Sigmoid colon (tissue), 7 donors: ENCODE data around the gene FIBCD1. TPM values are rescaled to one million over a fixed set of nuclear protein-coding genes. Genes with fewer than 3 reads are reported as not detected.

ENCODE experiments used
- DNase-seq: peaks from one replicate; pipeline ENCODE4 v3.0.0-alpha.2; 2019
- H3K27ac ChIP-seq, 4 donors: fragments of 200-600 bp; sonication (generic); one replicate each; pipeline ENCODE4 v1.5.1; 2016 to 2019; ENCODE audit warnings: mild to moderate bottlenecking in 1 of 4
- H3K27me3 ChIP-seq, 3 donors: fragments of 200-600 bp; sonication (generic); one replicate each; pipeline ENCODE4 v1.5.1; 2019; ENCODE audit warnings: mild to moderate bottlenecking in 1 of 3
- H3K36me3 ChIP-seq, 4 donors: fragments of 200-600 bp; sonication (generic); one replicate each; pipeline ENCODE4 v1.5.1; 2016 to 2019
- H3K4me1 ChIP-seq, 4 donors: fragments of 200-600 bp; sonication (generic); one replicate each; pipeline ENCODE4 v1.5.1; 2017 to 2019
- H3K4me3 ChIP-seq, 4 donors: fragments of 200-600 bp; sonication (generic); one replicate each; pipeline ENCODE4 v1.5.1; 2017 to 2019; ENCODE audit warnings: mild to moderate bottlenecking in 2 of 4, moderate library complexity in 1 of 4
- H3K9me3 ChIP-seq, 4 donors: fragments of 200-600 bp in 3 of 4; sonication (generic) in 3 of 4; one replicate each; pipeline versions ENCODE4 v1.5.1 to v1.6.1; 2013 to 2019
- EP300 ChIP-seq, 4 donors: sonication (generic); formaldehyde crosslinking; IDR thresholded peaks; one replicate each; pipeline ENCODE4 v1.6.1; 2017; ENCODE audit warnings: antibody characterized with exemption in 4 of 4
- POLR2A ChIP-seq, 2 donors: fragments of 450-650 bp; IDR thresholded peaks; one replicate each; pipeline ENCODE4 v1.6.1; 2016; ENCODE audit warnings: antibody characterized with exemption in 2 of 2, mild to moderate bottlenecking in 2 of 2, moderate library complexity in 2 of 2
- POLR2AphosphoS5 ChIP-seq, 4 donors: sonication (generic); formaldehyde crosslinking; IDR thresholded peaks; one replicate each; pipeline ENCODE4 v1.6.1; 2017; ENCODE audit warnings: antibody characterized with exemption in 4 of 4
- WGBS, 2 donors: extraction: QIAGEN DNeasy Blood & Tissue Kit; methylation state at CpG; one replicate each; pipeline ENCODE4 v1.1.7; 2013; 5-methylcytosine and 5-hydroxymethylcytosine counted together
- intact Hi-C: fragments of 100-400 bp; cut with DNase I; formaldehyde crosslinking; loops from one replicate; pipeline ENCODE4 v1.15.1; 2023
- polyA plus RNA-seq, 3 donors: library from polyadenylated mRNA; stranded (reverse); fragments of 200-250 nt; gene quantifications; one replicate each; pipeline ENCODE4 v1.2.3, GENCODE V29; 2013
- total RNA-seq, 4 donors: library from RNA; depleted of rRNA; stranded (reverse); fragments of >200 nt; gene quantifications; one replicate each; pipeline ENCODE4 v1.1.0, GENCODE V29; 2016
- TF ChIP-seq, protein P1 (sequence below), 4 experiments: fragments of 450-650 bp in 3 of 4; fragments of 200-600 bp in 1 of 4; IDR thresholded peaks; one replicate each; pipeline ENCODE4 v1.5.1; 2016 to 2019; ENCODE audit warnings: antibody characterized with exemption in 4 of 4, mild to moderate bottlenecking in 3 of 4, moderate library complexity in 2 of 4
- donor health status: healthy with polysubstance abuse.
- donor health status: Bipolar disorder and iron deficiency.
- donor health status: healthy.

Gene FIBCD1
- total and polyA plus RNA-seq, 7 donors: 0.36 to 11.9 (median 10.6) TPM; not detected in 3

DNA sequence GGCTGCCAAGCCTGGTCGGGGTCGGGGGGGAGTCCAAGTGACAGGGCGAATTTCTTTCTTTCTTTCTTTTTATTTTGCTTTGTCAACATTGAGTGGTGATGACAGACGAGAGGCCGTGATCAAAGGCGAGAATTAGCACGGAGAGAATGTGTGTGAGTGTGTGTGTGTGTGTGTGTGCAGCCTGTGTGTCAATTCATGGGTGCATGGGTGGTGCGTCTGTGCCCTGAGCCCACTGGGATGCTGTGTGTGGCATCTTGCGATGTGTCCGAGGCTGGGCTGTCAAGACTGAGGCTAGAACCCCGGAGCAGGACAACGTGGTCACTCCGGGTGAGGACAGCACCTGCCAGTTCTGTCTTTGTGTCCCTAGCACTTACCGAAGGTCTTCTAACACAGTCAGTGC lies 4.7 kb upstream of the FIBCD1 start:
- no peak overlapping the region for H3K27ac ChIP-seq
- intact Hi-C loops: loop anchor here (5.0 kb wide), 1 partner anchor 76 kb away; no protein-coding TSS in a partner anchor
- TF ChIP-seq POLR2A (IDR thresholded peaks at IDR 0.05): no peak
- TF ChIP-seq, protein P1, sequence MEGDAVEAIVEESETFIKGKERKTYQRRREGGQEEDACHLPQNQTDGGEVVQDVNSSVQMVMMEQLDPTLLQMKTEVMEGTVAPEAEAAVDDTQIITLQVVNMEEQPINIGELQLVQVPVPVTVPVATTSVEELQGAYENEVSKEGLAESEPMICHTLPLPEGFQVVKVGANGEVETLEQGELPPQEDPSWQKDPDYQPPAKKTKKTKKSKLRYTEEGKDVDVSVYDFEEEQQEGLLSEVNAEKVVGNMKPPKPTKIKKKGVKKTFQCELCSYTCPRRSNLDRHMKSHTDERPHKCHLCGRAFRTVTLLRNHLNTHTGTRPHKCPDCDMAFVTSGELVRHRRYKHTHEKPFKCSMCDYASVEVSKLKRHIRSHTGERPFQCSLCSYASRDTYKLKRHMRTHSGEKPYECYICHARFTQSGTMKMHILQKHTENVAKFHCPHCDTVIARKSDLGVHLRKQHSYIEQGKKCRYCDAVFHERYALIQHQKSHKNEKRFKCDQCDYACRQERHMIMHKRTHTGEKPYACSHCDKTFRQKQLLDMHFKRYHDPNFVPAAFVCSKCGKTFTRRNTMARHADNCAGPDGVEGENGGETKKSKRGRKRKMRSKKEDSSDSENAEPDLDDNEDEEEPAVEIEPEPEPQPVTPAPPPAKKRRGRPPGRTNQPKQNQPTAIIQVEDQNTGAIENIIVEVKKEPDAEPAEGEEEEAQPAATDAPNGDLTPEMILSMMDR (IDR thresholded peaks at IDR 0.05): no peak
- TF ChIP-seq EP300 (IDR thresholded peaks at IDR 0.05): no peak
- TF ChIP-seq POLR2AphosphoS5 (IDR thresholded peaks at IDR 0.05): no peak
- no peak overlapping the region for H3K4me3 ChIP-seq
- H3K36me3 ChIP-seq: no peaks in the 10 kb centered on the region
- H3K4me1 ChIP-seq: peaks cover 0 to 23% (median 19%) of the 10 kb centered on the region in 4 donors
- no peaks in the 10 kb centered on the region for H3K9me3 ChIP-seq
- 68 to 69% methylated on average over 14 of the region's 14 CpGs for WGBS, 2 donors
- DNase-seq: no peak
- peaks cover 17 to 39% (median 34%) of the 10 kb centered on the region in 3 donors for H3K27me3 ChIP-seq

DNA sequence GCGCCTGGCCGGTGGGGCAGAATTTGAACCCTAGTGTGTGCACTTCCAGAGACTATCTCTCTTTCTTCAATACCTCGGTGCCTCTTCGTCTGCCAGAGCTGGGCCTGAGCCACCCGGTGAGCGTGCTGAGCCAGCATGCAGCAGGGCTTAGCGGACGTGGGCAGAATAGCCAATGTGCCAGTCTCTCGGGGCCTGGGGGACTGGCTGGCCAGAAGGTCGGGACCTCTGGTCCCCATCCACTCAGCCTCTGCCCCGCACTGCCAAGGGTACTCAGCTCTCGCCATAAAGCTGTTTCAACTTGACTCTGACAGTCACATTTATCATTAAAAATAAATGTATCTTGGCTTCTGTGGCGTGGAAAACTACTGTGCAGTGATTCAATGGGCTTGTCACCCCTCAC lies 4.2 kb upstream of the FIBCD1 start:
- DNase-seq: no peak
- Histone ChIP-seq H3K4me3 (no peak overlapping the region), H3K36me3 (no peaks in the 10 kb centered on the region), H3K27me3 (peaks cover 21 to 45% (median 37%) of the 10 kb centered on the region in 3 donors), H3K4me1 (peaks cover 0 to 27% (median 24%) of the 10 kb centered on the region in 4 donors), H3K27ac (no peak overlapping the region), H3K9me3 (no peaks in the 10 kb centered on the region)
- TF ChIP-seq POLR2AphosphoS5 (IDR thresholded peaks at IDR 0.05): no peak
- TF ChIP-seq POLR2A (IDR thresholded peaks at IDR 0.05): no peak
- TF ChIP-seq, protein P1 (IDR thresholded peaks at IDR 0.05): no peak
- TF ChIP-seq EP300 (IDR thresholded peaks at IDR 0.05): no peak
- WGBS, 2 donors: 82 to 87% methylated on average over 13 of the region's 13 CpGs
- intact Hi-C loops: loop anchor here (5.0 kb wide), 1 partner anchor 76 kb away; no protein-coding TSS in a partner anchor

DNA sequence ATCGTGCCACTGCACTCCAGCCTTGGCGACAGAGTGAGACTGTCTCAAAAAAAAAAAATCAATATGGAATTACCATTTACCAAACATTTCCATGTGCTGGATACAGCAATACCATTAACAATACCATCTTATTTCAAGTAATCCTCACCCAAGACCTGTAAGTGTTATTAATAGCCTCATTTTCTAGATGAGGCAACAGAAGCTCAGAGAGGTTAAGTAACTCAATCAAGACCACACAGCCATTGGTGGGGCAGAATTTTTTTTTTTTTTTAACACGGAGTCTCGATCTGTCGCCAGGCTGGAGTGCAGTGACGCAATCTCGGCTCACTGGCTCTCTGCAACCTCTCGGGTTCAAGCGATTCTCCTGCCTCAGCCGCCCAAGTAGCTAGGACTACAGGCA lies 3.6 kb upstream of the FIBCD1 start:
- no peaks in the 10 kb centered on the region for H3K36me3 ChIP-seq
- intact Hi-C loops: loop anchor here (5.0 kb wide), 1 partner anchor 75 kb away; no protein-coding TSS in a partner anchor
- H3K27me3 ChIP-seq: peaks cover 25 to 50% (median 43%) of the 10 kb centered on the region in 3 donors

DNA sequence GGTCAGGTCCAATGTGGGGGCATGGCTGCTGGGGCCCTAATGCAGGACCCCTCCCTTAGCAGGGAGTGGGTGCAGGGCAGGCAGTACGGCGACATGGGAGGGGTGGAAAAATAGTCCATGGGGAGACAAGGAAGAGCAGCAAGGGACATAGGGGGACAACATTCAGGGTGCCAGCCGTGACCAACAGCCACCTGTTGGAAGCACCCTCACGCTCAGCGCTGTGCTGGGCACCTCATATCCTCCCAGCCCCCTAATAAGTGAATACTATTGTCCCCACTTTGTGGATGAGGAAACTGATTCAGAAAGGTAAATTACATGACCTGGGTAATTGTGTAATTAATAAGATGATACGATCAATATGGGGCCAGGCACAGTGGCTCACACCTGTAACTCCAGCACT lies 3.0 kb upstream of the FIBCD1 start:
- TF ChIP-seq EP300 (IDR thresholded peaks at IDR 0.05) (no peak), POLR2AphosphoS5 (IDR thresholded peaks at IDR 0.05) (no peak), POLR2A (IDR thresholded peaks at IDR 0.05) (no peak)
- TF ChIP-seq, protein P1 (IDR thresholded peaks at IDR 0.05): no peak
- Histone ChIP-seq H3K27ac (no peak overlapping the region), H3K4me1 (peaks cover 0 to 33% (median 29%) of the 10 kb centered on the region in 4 donors), H3K27me3 (peaks cover 28 to 52% (median 49%) of the 10 kb centered on the region in 3 donors), H3K36me3 (no peaks in the 10 kb centered on the region), H3K9me3 (no peaks in the 10 kb centered on the region), H3K4me3 (no peak overlapping the region)
- WGBS, 2 donors: 85 to 87% methylated on average over 6 of the region's 6 CpGs
- intact Hi-C loops: loop anchor here (5.0 kb wide), 1 partner anchor 75 kb away; no protein-coding TSS in a partner anchor
- no peak for DNase-seq

More for the DNA sequence above, 3.6 kb upstream of the FIBCD1 start:
- Histone ChIP-seq H3K27ac (no peak overlapping the region), H3K4me3 (no peak overlapping the region), H3K9me3 (no peaks in the 10 kb centered on the region), H3K4me1 (peaks cover 0 to 31% (median 29%) of the 10 kb centered on the region in 4 donors)
- TF ChIP-seq POLR2AphosphoS5 (IDR thresholded peaks at IDR 0.05): no peak
- TF ChIP-seq, protein P1 (IDR thresholded peaks at IDR 0.05): no peak
- TF ChIP-seq POLR2A (IDR thresholded peaks at IDR 0.05): no peak
- no peak for TF ChIP-seq EP300 (IDR thresholded peaks at IDR 0.05)
- WGBS, 2 donors: 89 to 90% methylated on average over 10 of the region's 10 CpGs
- DNase-seq: no peak
